Activated B cell treated with CpG ODN at 0.5 μM for 24 hours (primary cell): ENCODE measurements around the gene GIPC2. TPM values are rescaled to one million over a fixed set of nuclear protein-coding genes. Genes with fewer than 3 reads are reported as not detected.
"Not testable (repeated sequence)": the region's sequence is repeated elsewhere in the genome, so short reads cannot be mapped to it uniquely, and the experiment has no call there.

Experiments used
- ATAC-seq: fragments of 200-7000 bp; cut with Tn5 transposase; one replicate; pipeline ENCODE4 v1.10.0; 2021; ENCODE audit warnings: low read depth, mild to moderate bottlenecking, moderate library complexity
- CTCF ChIA-PET: fragments of 350-600 bp; sonication (Branson Sonifier 250); formaldehyde crosslinking; loops from one replicate; lab custom pipeline; 2021; ENCODE audit warnings: antibody characterized with exemption; lab: Charles Lee
- POLR2A ChIA-PET: fragments of 350-600 bp; sonication (Branson Sonifier 250); formaldehyde crosslinking; loops from one replicate; lab custom pipeline; 2021; ENCODE audit warnings: antibody characterized with exemption; lab: Charles Lee
- DNase-seq: peaks from one replicate; pipeline ENCODE4 v3.0.0; 2022
- H3K27ac Mint-ChIP-seq: one replicate; pipeline ENCODE4 v1.8.0; 2020; ENCODE audit warnings: mixed read lengths
- H3K27me3 Mint-ChIP-seq: one replicate; pipeline ENCODE4 v1.8.0; 2021; ENCODE audit warnings: mixed read lengths
- H3K36me3 Mint-ChIP-seq: one replicate; pipeline ENCODE4 v1.8.0; 2021; ENCODE audit warnings: low read depth, mixed read lengths
- H3K4me1 Mint-ChIP-seq: one replicate; pipeline ENCODE4 v1.8.0; 2021; ENCODE audit warnings: mixed read lengths
- H3K4me3 Mint-ChIP-seq: one replicate; pipeline ENCODE4 v1.8.0; 2020; ENCODE audit warnings: mild to moderate bottlenecking, mixed read lengths
- H3K9me3 Mint-ChIP-seq: one replicate; pipeline ENCODE4 v1.8.0; 2020; ENCODE audit warnings: mixed read lengths
- CTCF ChIP-seq: fragments of 200-600 bp; IDR thresholded peaks from one replicate; pipeline ENCODE4 v1.8.0; 2022; ENCODE audit warnings: antibody characterized with exemption, mild to moderate bottlenecking
- intact Hi-C: fragments of 100-400 bp; cut with micrococcal nuclease; formaldehyde crosslinking; loops from one replicate; pipeline ENCODE4 v1.15.1; 2024
- total RNA-seq: library from RNA; stranded (reverse); gene quantifications from 2 replicates; pipeline ENCODE4 v1.2.3, GENCODE V29; 2022

Gene GIPC2
- total RNA-seq, 1 donor from 2014 or later, result not detected

DNA sequence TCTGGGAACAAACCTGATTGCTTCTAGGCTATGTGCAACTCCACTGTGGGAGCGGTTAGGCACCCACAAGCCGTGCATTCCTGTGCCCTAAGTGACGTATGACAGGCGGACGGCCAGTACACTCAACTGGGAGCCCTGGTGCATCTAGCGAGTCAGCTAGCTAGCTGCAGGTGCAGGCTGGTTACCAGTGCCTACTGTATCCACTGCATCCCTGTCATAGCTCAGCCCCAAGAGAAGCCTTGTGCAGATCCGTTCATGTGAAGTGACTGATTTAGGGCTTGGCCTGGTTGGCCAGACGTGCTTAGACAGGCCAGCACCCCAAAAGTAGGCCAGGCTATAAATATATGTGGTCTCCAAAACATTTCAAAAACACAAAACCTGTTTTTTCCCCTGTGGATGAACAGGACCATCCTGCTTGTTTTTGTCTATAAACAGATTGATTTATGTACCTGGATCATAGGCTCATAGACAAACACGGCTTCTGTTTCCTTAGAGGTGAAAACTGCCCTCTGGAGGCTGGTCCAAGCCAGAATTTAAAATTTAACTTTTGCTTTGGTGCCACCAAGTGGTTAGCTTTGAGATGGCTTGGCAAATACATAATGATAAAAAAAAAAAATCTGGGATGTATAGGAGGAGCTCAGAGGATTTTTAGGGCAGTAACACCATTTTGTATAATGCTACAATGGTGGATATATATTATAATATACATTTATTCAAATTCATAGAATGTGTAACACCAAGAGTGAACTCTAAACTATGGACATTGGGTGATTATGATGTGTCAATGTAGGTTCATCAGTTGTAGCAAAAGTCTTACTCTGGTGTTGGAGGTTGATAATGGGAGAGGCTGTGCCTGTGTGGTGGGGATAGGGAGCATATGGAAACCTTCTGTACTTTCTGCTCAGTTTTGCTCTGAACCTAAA lies 68.5 kb downstream of the GIPC2 start:
- Mint-ChIP-seq H3K27me3 (peaks cover 1% of the 10 kb centered on the region), H3K36me3 (no peaks in the 10 kb centered on the region), H3K9me3 (no peaks in the 10 kb centered on the region), H3K4me1 (no peaks in the 10 kb centered on the region), H3K27ac (no peak overlapping the region), H3K4me3 (no peak overlapping the region)
- DNase-seq (no peak), ATAC-seq (peak; percentile 75)
- intact Hi-C loops, result loop anchor here (1.0 to 10.0 kb wide), 9 partner anchors 109 to 1213 kb away; partner anchors contain the start of genes DNAJB4 and FUBP1
- CTCF ChIA-PET, result interaction anchor here (0.6 to 2.3 kb wide), 16 partner anchors 9 to 1960 kb away, joined by 3 to 21 read pairs (median 3); partner anchors contain the start of genes DNAJB4 and FUBP1
- TF ChIP-seq CTCF, result peak; percentile 66
- POLR2A ChIA-PET, result interaction anchor here (0.6 to 1.0 kb wide), 2 partner anchors 134 to 136 kb away, joined by 3 to 4 read pairs; partner anchors contain the start of gene FUBP1

DNA sequence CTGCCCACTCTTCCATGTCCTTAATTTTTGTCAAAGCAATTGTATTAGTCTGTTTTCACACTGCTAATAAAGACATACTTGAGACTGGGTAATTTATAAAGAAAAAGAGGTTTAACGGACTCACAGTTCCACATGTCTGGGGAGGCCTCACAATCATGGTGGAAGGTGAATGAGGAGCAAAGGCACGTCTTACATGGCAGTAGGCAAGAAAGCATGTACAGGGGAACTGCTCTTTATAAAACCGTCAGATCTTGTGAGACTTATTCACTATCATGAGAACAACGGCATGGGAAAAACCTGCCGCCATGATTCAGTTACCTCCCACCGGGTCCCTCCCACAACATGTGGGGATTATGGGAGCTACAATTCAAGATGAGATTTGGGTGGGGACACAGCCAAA lies 74.7 kb downstream of the GIPC2 start:
- H3K4me3 Mint-ChIP-seq, H3K9me3 Mint-ChIP-seq, intact Hi-C loops, POLR2A ChIA-PET, H3K27ac Mint-ChIP-seq, CTCF ChIA-PET, H3K27me3 Mint-ChIP-seq, DNase-seq, ATAC-seq, H3K4me1 Mint-ChIP-seq, H3K36me3 Mint-ChIP-seq: not testable (repeated sequence)

DNA sequence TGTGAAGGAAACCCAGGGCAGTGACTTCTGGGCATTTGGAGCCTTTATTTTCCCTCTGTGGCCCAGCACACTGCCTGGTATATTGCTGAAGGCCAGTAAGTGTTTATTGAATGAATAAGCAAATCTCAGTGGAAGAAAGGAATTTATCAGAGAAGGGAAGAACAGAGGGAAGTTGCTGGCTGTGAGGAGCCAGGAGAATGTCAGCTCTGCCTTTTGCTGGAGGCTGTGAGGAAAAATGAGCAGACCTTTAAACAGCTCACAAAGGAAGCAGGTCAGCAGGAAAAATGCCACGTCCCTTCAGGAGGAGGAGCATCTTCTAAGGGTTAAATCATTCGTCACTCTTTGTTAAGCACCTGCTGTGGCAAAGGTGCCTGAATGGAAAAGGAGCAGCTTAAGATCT lies 75.9 kb downstream of the GIPC2 start:
- CTCF ChIA-PET, result no interaction called here

GRCh38 chr1:78122389-78122788 lies 76.6 kb downstream of the GIPC2 start:
- H3K27ac Mint-ChIP-seq, result no peak overlapping the region
- intact Hi-C loops, result no loop called here
- CTCF ChIA-PET, result no interaction called here
- no peak for DNase-seq
- H3K9me3 Mint-ChIP-seq, result no peaks in the 10 kb centered on the region
- peaks cover 1% of the 10 kb centered on the region for H3K27me3 Mint-ChIP-seq
- H3K4me1 Mint-ChIP-seq, result no peaks in the 10 kb centered on the region
- no peaks in the 10 kb centered on the region for H3K36me3 Mint-ChIP-seq
- H3K4me3 Mint-ChIP-seq, result no peak overlapping the region
- POLR2A ChIA-PET, result no interaction called here
- no peak for TF ChIP-seq CTCF
- no peak for ATAC-seq

More for the DNA sequence above, 75.9 kb downstream of the GIPC2 start:
- ATAC-seq, result no peak
- Mint-ChIP-seq H3K4me3 (no peak overlapping the region), H3K36me3 (no peaks in the 10 kb centered on the region), H3K27ac (no peak overlapping the region), H3K4me1 (no peaks in the 10 kb centered on the region), H3K27me3 (peaks cover 1% of the 10 kb centered on the region), H3K9me3 (no peaks in the 10 kb centered on the region)
- POLR2A ChIA-PET, result no interaction called here
- no peak for DNase-seq
- intact Hi-C loops, result no loop called here
- no peak for TF ChIP-seq CTCF

DNA sequence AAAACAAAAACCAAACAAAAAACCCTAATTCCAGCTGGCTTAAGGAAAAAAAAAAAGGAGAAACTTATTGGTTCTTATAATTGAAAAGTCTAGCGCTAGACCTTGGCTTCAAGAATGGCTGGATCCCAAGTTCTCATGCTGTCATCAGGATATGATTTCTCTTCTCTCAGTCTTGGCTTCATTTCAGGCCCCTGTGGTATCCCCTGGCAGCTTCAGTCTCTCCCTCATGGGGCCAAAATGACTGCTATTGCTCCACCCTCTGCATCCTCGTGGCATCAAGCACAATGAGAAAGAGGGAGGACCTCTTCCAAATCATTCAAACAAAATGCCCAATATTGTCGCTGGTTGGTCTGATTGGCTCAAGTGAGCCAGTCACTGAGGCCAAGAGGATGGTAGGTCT lies 80.7 kb downstream of the GIPC2 start:
- Mint-ChIP-seq H3K9me3 (no peaks in the 10 kb centered on the region), H3K4me3 (no peak overlapping the region), H3K4me1 (no peaks in the 10 kb centered on the region), H3K27me3 (no peaks in the 10 kb centered on the region), H3K36me3 (no peaks in the 10 kb centered on the region), H3K27ac (no peak overlapping the region)
- TF ChIP-seq CTCF, result no peak
- no peak for DNase-seq
- intact Hi-C loops, result no loop called here
- ChIA-PET CTCF (no interaction called here), POLR2A (no interaction called here)
- ATAC-seq, result no peak
